ENCODE measurements around the gene CNOT1.

CNOT1 gene

DNA sequence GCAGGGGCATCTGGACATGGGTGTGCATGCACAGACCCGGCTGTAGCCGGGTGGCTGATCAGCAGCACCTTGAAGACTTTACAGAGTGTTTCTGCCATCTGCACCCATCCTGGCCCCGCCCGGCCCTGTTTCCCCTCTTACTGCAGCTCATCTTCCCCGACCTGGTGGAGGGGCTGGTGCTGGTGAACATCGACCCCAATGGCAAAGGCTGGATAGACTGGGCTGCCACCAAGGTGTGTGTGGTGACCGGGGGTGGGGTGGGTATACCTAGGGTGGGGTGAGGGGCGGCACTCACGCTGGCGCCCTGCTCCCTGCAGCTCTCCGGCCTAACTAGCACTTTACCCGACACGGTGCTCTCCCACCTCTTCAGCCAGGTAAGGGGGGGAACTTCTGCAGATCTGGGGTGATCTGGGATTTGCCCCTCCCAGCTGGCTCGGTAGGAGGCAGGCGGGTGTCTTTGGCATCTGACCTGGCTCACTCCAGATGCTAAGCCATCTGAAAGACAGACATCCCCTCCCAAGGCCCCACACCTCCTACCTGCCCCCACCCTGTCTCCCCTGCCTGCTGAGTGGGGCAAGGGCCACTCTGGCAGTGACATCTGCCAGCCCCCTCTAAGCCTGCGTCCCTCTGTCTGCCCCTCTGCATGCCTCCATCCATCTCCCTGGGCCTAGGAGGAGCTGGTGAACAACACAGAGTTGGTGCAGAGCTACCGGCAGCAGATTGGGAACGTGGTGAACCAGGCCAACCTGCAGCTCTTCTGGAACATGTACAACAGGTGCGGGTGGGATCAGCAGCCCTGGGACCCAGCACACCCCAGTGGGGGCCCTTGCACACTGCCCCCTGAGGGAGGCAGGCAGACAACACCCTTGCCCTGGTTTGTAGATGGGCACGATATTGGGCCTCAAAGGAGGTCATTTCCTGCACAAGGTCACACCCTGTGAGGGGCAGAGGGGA is 123.1 kb downstream of the CNOT1 start:
- H3K4me1 ChIP-seq (ENCODE audit: control insufficient read depth, insufficient read depth, low read length): peaks cover 2% of the 10 kb centered on the region
- no peaks in the 10 kb centered on the region for H3K9me3 ChIP-seq (ENCODE audit: control insufficient read depth, insufficient read depth, low read depth, low read length)
- no peak overlapping the region for H3K27ac ChIP-seq (ENCODE audit: extremely low read depth, low read depth, low read length)
- TF ChIP-seq ZNF350 (tag by site-specific recombination; IDR thresholded peaks at IDR 0.05): no peak
- no peak for TF ChIP-seq GLIS1 (tag by site-specific recombination; IDR thresholded peaks at IDR 0.05)
- TF ChIP-seq ZNF843 (tag by site-specific recombination; IDR thresholded peaks at IDR 0.05): no peak
- TF ChIP-seq ZNF76 (tag by site-specific recombination; IDR thresholded peaks at IDR 0.05; ENCODE audit: borderline replicate concordance, low read depth): no peak
- TF ChIP-seq SCRT2 (tag by site-specific recombination; IDR thresholded peaks at IDR 0.05): peak; percentile 14; the same call in 1 of the 2 replicates
- POLR2A ChIA-PET: interaction anchor here (0.6 kb wide), 1 partner anchor 15 kb away, joined by 3 read pairs; no protein-coding TSS in a partner anchor
- H3K4me3 ChIP-seq (ENCODE audit: low read depth, low read length): no peak overlapping the region
- CTCF ChIA-PET: interaction anchor here (1.0 to 2.3 kb wide), 3 partner anchors 11 to 250 kb away, joined by 3 to 7 read pairs (median 4); no protein-coding TSS in a partner anchor
- peaks cover 0 to 14% of the 10 kb centered on the region in 2 experiments; a peak in 1 of 3 replicates for H3K36me3 ChIP-seq (ENCODE audit: control insufficient read depth in 2 of 2, insufficient read depth in 1 of 2, low read length in 2 of 2)

DNA sequence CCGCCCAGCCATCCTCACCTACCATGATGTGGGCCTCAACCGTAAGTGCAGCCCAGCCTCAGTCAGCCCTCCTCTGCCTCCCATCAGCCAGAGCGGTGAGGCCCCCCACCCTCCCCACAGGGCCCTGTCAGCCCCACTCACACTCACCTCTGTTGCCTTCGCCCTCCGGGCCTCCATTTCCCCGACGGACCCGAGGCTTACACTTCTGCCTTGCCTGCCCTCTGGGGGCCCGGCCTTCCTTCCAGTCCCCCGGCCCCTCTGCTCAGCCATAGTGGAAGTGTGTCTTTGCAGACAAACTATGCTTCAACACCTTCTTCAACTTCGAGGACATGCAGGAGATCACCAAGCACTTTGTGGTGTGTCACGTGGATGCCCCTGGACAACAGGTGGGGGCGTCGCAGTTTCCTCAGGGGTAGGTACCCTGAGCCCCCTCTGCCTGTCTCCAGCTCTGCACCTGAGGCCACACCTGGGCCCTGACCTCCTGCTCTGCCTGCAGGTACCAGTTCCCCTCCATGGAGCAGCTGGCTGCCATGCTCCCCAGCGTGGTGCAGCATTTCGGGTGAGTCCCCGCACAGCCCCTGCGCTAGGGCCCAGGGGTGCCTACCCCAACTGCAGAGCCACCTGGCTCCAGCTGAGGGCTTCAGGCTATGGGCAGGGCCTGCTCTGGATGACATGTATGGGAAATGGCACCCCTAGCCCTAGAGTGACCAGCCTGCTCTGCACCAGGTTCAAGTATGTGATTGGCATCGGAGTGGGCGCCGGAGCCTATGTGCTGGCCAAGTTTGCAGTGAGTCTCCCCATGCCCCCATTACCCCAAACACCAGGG is 125.5 kb downstream of the CNOT1 start:
- TF ChIP-seq SCRT2 (tag by site-specific recombination; IDR thresholded peaks at IDR 0.05) (peak; percentile 75), ZNF112 (tag by site-specific recombination; IDR thresholded peaks at IDR 0.05) (no peak)
- TF ChIP-seq, protein P1, sequence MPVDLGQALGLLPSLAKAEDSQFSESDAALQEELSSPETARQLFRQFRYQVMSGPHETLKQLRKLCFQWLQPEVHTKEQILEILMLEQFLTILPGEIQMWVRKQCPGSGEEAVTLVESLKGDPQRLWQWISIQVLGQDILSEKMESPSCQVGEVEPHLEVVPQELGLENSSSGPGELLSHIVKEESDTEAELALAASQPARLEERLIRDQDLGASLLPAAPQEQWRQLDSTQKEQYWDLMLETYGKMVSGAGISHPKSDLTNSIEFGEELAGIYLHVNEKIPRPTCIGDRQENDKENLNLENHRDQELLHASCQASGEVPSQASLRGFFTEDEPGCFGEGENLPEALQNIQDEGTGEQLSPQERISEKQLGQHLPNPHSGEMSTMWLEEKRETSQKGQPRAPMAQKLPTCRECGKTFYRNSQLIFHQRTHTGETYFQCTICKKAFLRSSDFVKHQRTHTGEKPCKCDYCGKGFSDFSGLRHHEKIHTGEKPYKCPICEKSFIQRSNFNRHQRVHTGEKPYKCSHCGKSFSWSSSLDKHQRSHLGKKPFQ (tag by site-specific recombination; IDR thresholded peaks at IDR 0.05): no peak
- Histone ChIP-seq H3K36me3 (ENCODE audit: control insufficient read depth in 2 of 2, insufficient read depth in 1 of 2, low read length in 2 of 2) (peaks cover 0 to 5% of the 10 kb centered on the region in 2 experiments; a peak in 1 of 3 replicates), H3K4me1 (ENCODE audit: control insufficient read depth, insufficient read depth, low read length) (peaks cover 5% of the 10 kb centered on the region), H3K27ac (ENCODE audit: extremely low read depth, low read depth, low read length) (no peak overlapping the region), H3K4me3 (ENCODE audit: low read depth, low read length) (no peak overlapping the region), H3K9me3 (ENCODE audit: control insufficient read depth, insufficient read depth, low read depth, low read length) (no peaks in the 10 kb centered on the region)
- POLR2A ChIA-PET: no interaction called here
- CTCF ChIA-PET: no interaction called here

DNA sequence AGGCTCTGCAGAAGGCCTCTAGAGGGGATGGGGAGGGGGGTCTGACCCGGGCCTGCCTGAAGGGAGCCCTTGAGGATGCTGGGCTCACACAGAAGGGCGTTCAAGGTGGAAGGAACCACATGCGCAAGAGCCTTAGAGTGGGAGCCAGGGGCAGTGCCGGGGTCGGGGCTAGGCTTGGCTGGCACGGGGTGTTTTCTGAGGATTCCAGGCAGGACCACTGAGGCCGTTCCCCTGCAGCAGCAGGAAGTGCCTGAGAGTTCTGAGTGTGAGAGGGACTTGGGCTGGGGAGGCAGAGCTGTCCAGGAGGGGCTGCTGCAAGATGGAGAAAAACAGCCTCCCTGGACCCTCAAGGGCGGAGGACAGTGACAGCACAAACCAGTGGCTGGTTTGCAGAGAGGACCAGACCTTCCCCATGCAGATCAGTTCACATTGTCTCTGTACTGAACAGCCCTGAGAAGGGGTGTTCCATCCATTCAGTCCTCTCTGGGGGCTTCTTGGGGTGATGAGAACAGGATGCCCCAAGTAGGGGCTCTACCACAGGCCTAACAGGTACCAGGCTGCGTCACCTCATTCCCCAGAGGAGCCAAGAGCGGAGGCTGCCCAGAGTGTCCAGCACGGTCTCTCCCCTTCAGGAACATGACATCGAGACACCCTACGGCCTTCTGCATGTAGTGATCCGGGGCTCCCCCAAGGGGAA is 126.3 kb downstream of the CNOT1 start:
- TF ChIP-seq, protein P2, sequence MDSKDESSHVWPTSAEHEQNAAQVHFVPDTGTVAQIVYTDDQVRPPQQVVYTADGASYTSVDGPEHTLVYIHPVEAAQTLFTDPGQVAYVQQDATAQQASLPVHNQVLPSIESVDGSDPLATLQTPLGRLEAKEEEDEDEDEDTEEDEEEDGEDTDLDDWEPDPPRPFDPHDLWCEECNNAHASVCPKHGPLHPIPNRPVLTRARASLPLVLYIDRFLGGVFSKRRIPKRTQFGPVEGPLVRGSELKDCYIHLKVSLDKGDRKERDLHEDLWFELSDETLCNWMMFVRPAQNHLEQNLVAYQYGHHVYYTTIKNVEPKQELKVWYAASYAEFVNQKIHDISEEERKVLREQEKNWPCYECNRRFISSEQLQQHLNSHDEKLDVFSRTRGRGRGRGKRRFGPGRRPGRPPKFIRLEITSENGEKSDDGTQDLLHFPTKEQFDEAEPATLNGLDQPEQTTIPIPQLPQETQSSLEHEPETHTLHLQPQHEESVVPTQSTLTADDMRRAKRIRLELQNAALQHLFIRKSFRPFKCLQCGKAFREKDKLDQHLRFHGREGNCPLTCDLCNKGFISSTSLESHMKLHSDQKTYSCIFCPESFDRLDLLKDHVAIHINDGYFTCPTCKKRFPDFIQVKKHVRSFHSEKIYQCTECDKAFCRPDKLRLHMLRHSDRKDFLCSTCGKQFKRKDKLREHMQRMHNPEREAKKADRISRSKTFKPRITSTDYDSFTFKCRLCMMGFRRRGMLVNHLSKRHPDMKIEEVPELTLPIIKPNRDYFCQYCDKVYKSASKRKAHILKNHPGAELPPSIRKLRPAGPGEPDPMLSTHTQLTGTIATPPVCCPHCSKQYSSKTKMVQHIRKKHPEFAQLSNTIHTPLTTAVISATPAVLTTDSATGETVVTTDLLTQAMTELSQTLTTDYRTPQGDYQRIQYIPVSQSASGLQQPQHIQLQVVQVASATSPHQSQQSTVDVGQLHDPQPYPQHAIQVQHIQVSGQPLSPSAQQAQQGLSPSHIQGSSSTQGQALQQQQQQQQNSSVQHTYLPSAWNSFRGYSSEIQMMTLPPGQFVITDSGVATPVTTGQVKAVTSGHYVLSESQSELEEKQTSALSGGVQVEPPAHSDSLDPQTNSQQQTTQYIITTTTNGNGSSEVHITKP (tag by site-specific recombination; IDR thresholded peaks at IDR 0.05): peak; percentile 67
- TF ChIP-seq ZNF354C (tag by site-specific recombination; IDR thresholded peaks at IDR 0.05; ENCODE audit: borderline replicate concordance, low read depth): no peak
- ChIA-PET POLR2A (no interaction called here), CTCF (interaction anchor here (0.5 to 1.8 kb wide), 2 partner anchors 9 to 135 kb away, joined by 3 to 7 read pairs; no protein-coding TSS in a partner anchor)
- peaks cover 0 to 5% of the 10 kb centered on the region in 2 experiments; a peak in 1 of 3 replicates for H3K36me3 ChIP-seq (ENCODE audit: control insufficient read depth in 2 of 2, insufficient read depth in 1 of 2, low read length in 2 of 2)
- no peak overlapping the region for H3K4me3 ChIP-seq (ENCODE audit: low read depth, low read length)
- peaks cover 5% of the 10 kb centered on the region for H3K4me1 ChIP-seq (ENCODE audit: control insufficient read depth, insufficient read depth, low read length)
- no peak overlapping the region for H3K27ac ChIP-seq (ENCODE audit: extremely low read depth, low read depth, low read length)
- no peaks in the 10 kb centered on the region for H3K9me3 ChIP-seq (ENCODE audit: control insufficient read depth, insufficient read depth, low read depth, low read length)
